ENCODE data around the gene RNLS.

Gene RNLS

DNA sequence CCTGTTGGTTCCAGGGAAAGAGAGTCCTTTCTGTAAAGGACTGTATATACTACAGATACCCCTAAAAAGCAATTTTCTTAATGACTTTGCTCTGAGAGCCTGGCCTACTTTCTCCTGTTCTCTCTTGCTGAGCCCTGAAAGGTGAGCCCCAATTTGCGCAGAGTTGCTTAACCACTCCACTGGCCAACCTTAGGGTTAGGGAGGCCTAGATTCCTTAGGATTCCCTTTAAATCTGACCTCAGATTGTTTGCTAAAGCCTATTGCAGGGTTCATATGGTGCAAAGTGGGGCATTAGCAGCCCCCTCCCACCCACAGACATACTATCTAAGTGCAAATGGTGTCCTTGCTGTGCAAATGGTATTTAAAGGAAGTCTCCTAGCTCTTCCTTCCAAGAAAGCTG is 164.2 kb downstream of the RNLS start:
- H3K9me3 Mint-ChIP-seq: no peaks in the 10 kb centered on the region
- H3K27ac Mint-ChIP-seq: no peak overlapping the region
- TF ChIP-seq, protein P1, sequence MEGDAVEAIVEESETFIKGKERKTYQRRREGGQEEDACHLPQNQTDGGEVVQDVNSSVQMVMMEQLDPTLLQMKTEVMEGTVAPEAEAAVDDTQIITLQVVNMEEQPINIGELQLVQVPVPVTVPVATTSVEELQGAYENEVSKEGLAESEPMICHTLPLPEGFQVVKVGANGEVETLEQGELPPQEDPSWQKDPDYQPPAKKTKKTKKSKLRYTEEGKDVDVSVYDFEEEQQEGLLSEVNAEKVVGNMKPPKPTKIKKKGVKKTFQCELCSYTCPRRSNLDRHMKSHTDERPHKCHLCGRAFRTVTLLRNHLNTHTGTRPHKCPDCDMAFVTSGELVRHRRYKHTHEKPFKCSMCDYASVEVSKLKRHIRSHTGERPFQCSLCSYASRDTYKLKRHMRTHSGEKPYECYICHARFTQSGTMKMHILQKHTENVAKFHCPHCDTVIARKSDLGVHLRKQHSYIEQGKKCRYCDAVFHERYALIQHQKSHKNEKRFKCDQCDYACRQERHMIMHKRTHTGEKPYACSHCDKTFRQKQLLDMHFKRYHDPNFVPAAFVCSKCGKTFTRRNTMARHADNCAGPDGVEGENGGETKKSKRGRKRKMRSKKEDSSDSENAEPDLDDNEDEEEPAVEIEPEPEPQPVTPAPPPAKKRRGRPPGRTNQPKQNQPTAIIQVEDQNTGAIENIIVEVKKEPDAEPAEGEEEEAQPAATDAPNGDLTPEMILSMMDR (IDR thresholded peaks at IDR 0.05; ENCODE audit: unreplicated experiment in 3 of 3): no peak
- no peaks in the 10 kb centered on the region for H3K36me3 Mint-ChIP-seq (ENCODE audit: low read depth)
- no peaks in the 10 kb centered on the region for H3K27me3 Mint-ChIP-seq (ENCODE audit: low read depth)
- no peak overlapping the region for H3K4me3 Mint-ChIP-seq
- peaks cover 13% of the 10 kb centered on the region for H3K4me1 Mint-ChIP-seq

DNA sequence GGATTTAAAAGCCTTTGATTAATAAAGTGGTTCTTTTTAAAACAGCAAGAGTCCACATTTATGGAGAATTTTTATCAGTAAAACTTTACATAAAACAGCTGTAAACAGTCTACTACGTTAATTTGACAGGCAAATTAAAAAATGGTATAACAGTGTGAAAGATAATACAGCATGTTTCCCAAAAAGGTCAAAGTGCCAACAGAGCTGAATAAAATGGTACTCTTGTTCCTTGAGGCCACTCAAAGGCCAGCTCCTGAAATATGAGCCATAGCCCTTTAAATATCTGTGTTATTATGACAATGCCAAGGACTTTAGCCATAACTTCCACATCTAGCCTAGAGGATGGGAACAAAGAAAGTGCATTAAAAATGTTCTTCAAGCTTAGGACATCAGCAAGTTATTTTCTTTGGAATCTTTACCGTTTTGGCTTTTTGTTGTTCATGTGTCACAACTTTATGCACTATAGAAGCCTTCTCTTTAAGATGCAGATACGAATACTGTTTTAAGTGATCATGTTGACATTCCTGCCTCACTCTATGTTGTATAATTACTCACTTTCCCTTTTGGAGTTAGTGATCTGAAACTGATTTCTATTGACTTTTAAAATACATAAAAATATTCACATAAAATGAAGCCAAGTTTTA is 165.6 kb downstream of the RNLS start:
- TF ChIP-seq, protein P1 (IDR thresholded peaks at IDR 0.05; ENCODE audit: unreplicated experiment in 3 of 3): no peak
- Mint-ChIP-seq H3K4me1 (peaks cover 13% of the 10 kb centered on the region), H3K36me3 (ENCODE audit: low read depth) (no peaks in the 10 kb centered on the region), H3K27me3 (ENCODE audit: low read depth) (no peaks in the 10 kb centered on the region), H3K9me3 (no peaks in the 10 kb centered on the region), H3K27ac (peak overlapping the region; percentile 70 to 77 (median 74)), H3K4me3 (no peak overlapping the region)

DNA sequence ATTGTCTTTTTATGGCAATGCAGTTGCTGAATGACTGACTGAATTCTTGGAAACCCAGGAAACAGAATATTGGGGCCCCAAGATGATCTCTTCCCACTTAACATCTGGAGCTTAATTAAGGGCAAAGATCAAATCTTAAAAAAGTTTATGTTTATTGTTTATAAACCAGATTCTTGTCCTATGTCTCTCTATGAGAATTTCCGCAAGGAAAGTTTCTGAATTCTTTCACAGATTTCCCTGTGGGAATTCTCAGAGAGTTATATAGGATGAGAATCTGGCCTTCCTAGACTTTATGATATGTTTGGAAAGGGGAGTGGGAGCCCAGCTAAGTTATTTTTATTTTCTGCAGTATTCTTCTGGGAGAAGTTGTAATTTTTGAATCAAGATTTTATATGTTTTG is 166.3 kb downstream of the RNLS start:
- H3K4me3 Mint-ChIP-seq: no peak overlapping the region
- H3K27me3 Mint-ChIP-seq (ENCODE audit: low read depth): no peaks in the 10 kb centered on the region
- H3K9me3 Mint-ChIP-seq: no peaks in the 10 kb centered on the region
- peak overlapping the region; percentile 52 to 74 (median 70) for H3K27ac Mint-ChIP-seq
- H3K36me3 Mint-ChIP-seq (ENCODE audit: low read depth): no peaks in the 10 kb centered on the region
- H3K4me1 Mint-ChIP-seq: peaks cover 13% of the 10 kb centered on the region
- TF ChIP-seq, protein P1 (IDR thresholded peaks at IDR 0.05; ENCODE audit: unreplicated experiment in 3 of 3): no peak

DNA sequence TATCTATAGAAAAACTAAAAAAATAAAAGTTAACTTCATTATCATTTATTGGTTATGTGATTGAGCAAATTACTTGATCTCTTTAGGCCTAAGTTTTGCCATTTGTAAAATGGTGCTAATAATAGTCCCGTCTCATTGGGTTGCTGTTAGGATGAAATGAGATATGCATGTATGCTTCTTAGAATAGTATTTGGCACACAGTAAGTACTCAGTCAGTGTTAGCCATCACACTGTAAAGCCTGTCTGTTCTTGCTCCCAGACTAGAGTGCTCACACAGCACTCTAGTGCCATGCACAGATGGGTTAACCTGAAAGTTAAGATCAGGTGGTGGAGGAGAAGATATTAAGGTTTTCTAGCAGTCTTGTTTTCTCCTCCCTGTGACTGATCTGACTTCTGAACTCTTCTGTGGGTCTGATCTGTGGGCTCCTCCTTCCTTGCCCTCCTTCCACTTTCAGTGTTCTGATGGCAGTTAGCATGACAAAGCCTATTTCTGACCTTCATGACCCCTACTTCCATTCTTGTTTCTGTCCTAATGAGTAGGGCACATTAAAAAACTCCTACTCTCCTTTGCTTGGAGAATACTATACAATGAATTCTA is 167.5 kb downstream of the RNLS start:
- Mint-ChIP-seq H3K4me1 (peaks cover 13% of the 10 kb centered on the region), H3K27ac (no peak overlapping the region), H3K9me3 (no peaks in the 10 kb centered on the region), H3K36me3 (ENCODE audit: low read depth) (no peaks in the 10 kb centered on the region), H3K4me3 (no peak overlapping the region), H3K27me3 (ENCODE audit: low read depth) (no peaks in the 10 kb centered on the region)
- TF ChIP-seq, protein P1 (IDR thresholded peaks at IDR 0.05; ENCODE audit: unreplicated experiment in 3 of 3): no peak

DNA sequence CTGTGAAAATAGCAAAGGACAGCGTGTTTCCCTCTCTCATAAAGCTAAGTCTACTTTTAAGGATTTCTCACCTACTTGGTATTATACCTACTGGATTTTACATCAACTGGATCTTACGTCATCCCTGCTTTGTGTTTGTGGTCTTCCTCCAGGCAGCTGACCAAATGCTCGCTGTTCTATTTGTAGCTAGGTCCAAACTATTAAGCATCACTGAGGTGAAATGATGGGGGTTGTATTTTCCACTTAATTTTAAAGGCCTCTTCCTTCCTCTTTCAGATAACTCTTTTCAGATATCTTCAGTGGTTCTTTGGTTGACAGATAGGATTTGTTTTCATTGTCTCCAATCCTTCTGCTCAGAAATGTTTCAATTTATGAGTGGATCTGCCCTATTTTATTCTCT is 169.7 kb downstream of the RNLS start:
- peaks cover 13% of the 10 kb centered on the region for H3K4me1 Mint-ChIP-seq
- TF ChIP-seq, protein P1 (IDR thresholded peaks at IDR 0.05; ENCODE audit: unreplicated experiment in 3 of 3): no peak
- no peaks in the 10 kb centered on the region for H3K36me3 Mint-ChIP-seq (ENCODE audit: low read depth)
- no peak overlapping the region for H3K27ac Mint-ChIP-seq
- H3K27me3 Mint-ChIP-seq (ENCODE audit: low read depth): no peaks in the 10 kb centered on the region
- no peaks in the 10 kb centered on the region for H3K9me3 Mint-ChIP-seq
- no peak overlapping the region for H3K4me3 Mint-ChIP-seq

Measured in nephron (organoid).